Esophagus muscularis mucosa (tissue), 4 donors: ENCODE data around the gene WNT7A. TPM values are rescaled to one million over a fixed set of nuclear protein-coding genes. Genes with fewer than 3 reads are reported as not detected.

Experiments
- DNase-seq: peaks from one replicate; pipeline ENCODE4 v3.0.0-alpha.2; 2017; ENCODE audit errors: extremely low spot score
- H3K27ac ChIP-seq, 4 donors: fragments of 200-600 bp; sonication (generic); replicated peaks in 1 of 4; 1 replicate in 3 of 4; 2 replicates in 1 of 4; pipeline ENCODE4 v1.5.1; 2016 to 2019; ENCODE audit warnings: mild to moderate bottlenecking in 1 of 4
- H3K27me3 ChIP-seq, 4 donors: fragments of 200-600 bp; sonication (generic); one replicate each; pipeline versions ENCODE4 v1.5.1 to v1.6.0; 2016 to 2019
- H3K36me3 ChIP-seq, 4 donors: fragments of 200-600 bp; sonication (generic); one replicate each; pipeline ENCODE4 v1.5.1; 2016 to 2019
- H3K4me1 ChIP-seq, 4 donors: fragments of 200-600 bp; sonication (generic); one replicate each; pipeline ENCODE4 v1.5.1; 2016 to 2019
- H3K4me3 ChIP-seq, 4 donors: fragments of 200-600 bp; sonication (generic); 1 replicate in 2 of 4; 2 replicates in 2 of 4; pipeline ENCODE4 v1.5.1; 2016 to 2019; ENCODE audit warnings: mild to moderate bottlenecking in 4 of 4, moderate library complexity in 1 of 4
- H3K9me3 ChIP-seq, 4 donors: fragments of 200-600 bp; sonication (generic); 1 replicate in 3 of 4; 2 replicates in 1 of 4; pipeline ENCODE4 v1.5.1; 2016 to 2019
- CTCF ChIP-seq, 3 experiments: fragments of 200-600 bp in 2 of 3; fragments of 450-650 bp in 1 of 3; sonication (generic) in 2 of 3; IDR thresholded peaks; one replicate each; pipeline ENCODE4 v1.5.1; 2017 to 2019; ENCODE audit warnings: antibody characterized with exemption in 3 of 3, mild to moderate bottlenecking in 2 of 3, moderate library complexity in 1 of 3
- EP300 ChIP-seq: sonication (generic); formaldehyde crosslinking; IDR thresholded peaks from one replicate; pipeline ENCODE4 v1.6.1; 2017; ENCODE audit warnings: antibody characterized with exemption
- POLR2A ChIP-seq: fragments of 450-650 bp; IDR thresholded peaks from one replicate; pipeline ENCODE4 v1.6.1; 2017; ENCODE audit warnings: antibody characterized with exemption, moderate library complexity, mild to moderate bottlenecking, low read depth
- POLR2AphosphoS5 ChIP-seq, 2 donors: sonication (generic); formaldehyde crosslinking; IDR thresholded peaks; one replicate each; pipeline ENCODE4 v1.6.1; 2017; ENCODE audit warnings: antibody characterized with exemption in 2 of 2
- WGBS: methylation state at CpG from one replicate; pipeline ENCODE4 v1.1.5; 2018; 5-methylcytosine and 5-hydroxymethylcytosine counted together
- intact Hi-C: fragments of 100-400 bp; cut with DNase I; formaldehyde crosslinking; loops from one replicate; pipeline ENCODE4 v1.15.1; 2023
- total RNA-seq, 4 donors: library from RNA; depleted of rRNA; stranded (reverse); fragments of >200 nt; gene quantifications; one replicate each; pipeline versions ENCODE4 v1.1.0 to v1.2.1, GENCODE V29; 2016

Gene WNT7A
- total RNA-seq, 4 donors from 2014 or later, result not detected

- DNase-seq, result no peak
- no peak overlapping the region for H3K4me3 ChIP-seq
- H3K4me1 ChIP-seq, result no peaks in the 10 kb centered on the region
- H3K27me3 ChIP-seq, result peaks cover 0 to 10% (median 0%) of the 10 kb centered on the region in 4 donors
- TF ChIP-seq EP300 (no peak), CTCF (IDR thresholded peaks at IDR 0.05) (no peak), POLR2A (no peak), POLR2AphosphoS5 (IDR thresholded peaks at IDR 0.05) (no peak)
- intact Hi-C loops, result no loop called here
- H3K27ac ChIP-seq, result no peak overlapping the region
- peaks cover 0 to 4% (median 0%) of the 10 kb centered on the region in 4 donors for H3K9me3 ChIP-seq
- no peaks in the 10 kb centered on the region for H3K36me3 ChIP-seq
- WGBS, result 67% methylated on average over 3 of the region's 3 CpGs
These were observed 54.6 kb downstream of the WNT7A start for GRCh38 chr3:13825311-13825579.

- Histone ChIP-seq H3K27ac (no peak overlapping the region), H3K9me3 (peaks cover 0 to 4% (median 0%) of the 10 kb centered on the region in 4 donors), H3K27me3 (peaks cover 0 to 10% (median 0%) of the 10 kb centered on the region in 4 donors), H3K4me3 (no peak overlapping the region), H3K36me3 (no peaks in the 10 kb centered on the region), H3K4me1 (no peaks in the 10 kb centered on the region)
- no peak for DNase-seq
- intact Hi-C loops, result no loop called here
- TF ChIP-seq POLR2AphosphoS5 (IDR thresholded peaks at IDR 0.05), result no peak
- no peak for TF ChIP-seq EP300
- TF ChIP-seq CTCF (IDR thresholded peaks at IDR 0.05), result no peak
- no peak for TF ChIP-seq POLR2A
- 84% methylated on average over 8 of the region's 8 CpGs for WGBS
These were observed 55.2 kb downstream of the WNT7A start for GRCh38 chr3:13824521-13825310.

- no peak for DNase-seq
- TF ChIP-seq EP300 (no peak), POLR2AphosphoS5 (IDR thresholded peaks at IDR 0.05) (no peak), POLR2A (no peak), CTCF (IDR thresholded peaks at IDR 0.05) (no peak)
- no peaks in the 10 kb centered on the region for H3K36me3 ChIP-seq
- peaks cover 0 to 7% (median 0%) of the 10 kb centered on the region in 4 donors for H3K9me3 ChIP-seq
- WGBS, result 77% methylated on average over 3 of the region's 3 CpGs
- intact Hi-C loops, result no loop called here
- no peaks in the 10 kb centered on the region for H3K4me1 ChIP-seq
- H3K27ac ChIP-seq, result no peak overlapping the region
- no peak overlapping the region for H3K4me3 ChIP-seq
- peaks cover 0 to 10% (median 0%) of the 10 kb centered on the region in 4 donors for H3K27me3 ChIP-seq
These were observed 56.2 kb downstream of the WNT7A start for GRCh38 chr3:13823692-13824091.

- H3K4me1 ChIP-seq, result no peaks in the 10 kb centered on the region
- no peak for DNase-seq
- peaks cover 0 to 12% (median 0%) of the 10 kb centered on the region in 4 donors for H3K9me3 ChIP-seq
- TF ChIP-seq CTCF (IDR thresholded peaks at IDR 0.05), result no peak
- no peak for TF ChIP-seq POLR2AphosphoS5 (IDR thresholded peaks at IDR 0.05)
- no peak for TF ChIP-seq EP300
- TF ChIP-seq POLR2A, result no peak
- WGBS, result 75% methylated on average over 6 of the region's 8 CpGs
- peaks cover 0 to 10% (median 0%) of the 10 kb centered on the region in 4 donors for H3K27me3 ChIP-seq
- H3K27ac ChIP-seq, result no peak overlapping the region
- H3K4me3 ChIP-seq, result no peak overlapping the region
- H3K36me3 ChIP-seq, result no peaks in the 10 kb centered on the region
- intact Hi-C loops, result no loop called here
These were observed 56.8 kb downstream of the WNT7A start for GRCh38 chr3:13822871-13823585.
